ENCODE measurements around the gene MYO15A.

DNA sequence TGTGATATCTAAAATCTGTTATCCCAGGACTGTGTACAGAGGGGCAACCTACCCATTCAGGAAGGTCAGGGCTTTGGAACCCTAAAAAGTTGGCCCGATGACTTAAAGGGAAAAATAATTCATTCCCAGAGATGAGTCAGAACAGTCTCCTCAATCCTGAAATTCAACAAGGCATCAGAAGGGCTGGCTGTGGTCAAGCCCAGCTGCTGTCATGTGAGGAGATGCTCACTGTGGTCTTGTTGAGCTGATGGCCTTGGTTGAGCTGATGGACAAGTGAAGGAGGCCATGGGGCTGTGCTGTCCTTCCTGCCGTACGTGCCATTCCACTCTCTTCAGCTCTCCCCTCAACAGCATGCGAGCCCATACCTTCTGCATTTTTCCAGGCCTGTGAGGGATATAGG is 41.7 kb upstream of the MYO15A start:
- TF ChIP-seq POLR2A (IDR thresholded peaks at IDR 0.05; ENCODE audit: low read depth, low read length), result no peak
- no peak for TF ChIP-seq RAD21 (IDR thresholded peaks at IDR 0.05; ENCODE audit: low read length)
- TF ChIP-seq RCOR1 (IDR thresholded peaks at IDR 0.05; ENCODE audit: insufficient replicate concordance, low read length), result no peak
